ENCODE results near the gene CHI3L1. TPM values are rescaled to one million over a fixed set of nuclear protein-coding genes. Genes with fewer than 3 reads are reported as not detected.

The CHI3L1 gene
- total and polyA plus RNA-seq, 9 donors, result 0.13 to 2.1 (median 1.0) TPM

GRCh38 chr1:203152158-203153034 lies 34.1 kb downstream of the CHI3L1 start:
- no peak for DNase-seq
- WGBS (ENCODE audit: insufficient coverage), result 75% methylated on average over 5 of the region's 10 CpGs
- Histone ChIP-seq H3K36me3 (ENCODE audit: control insufficient read depth, insufficient read depth, low read length) (no peaks in the 10 kb centered on the region), H3K4me1 (ENCODE audit: control insufficient read depth, insufficient read depth, low read length) (no peaks in the 10 kb centered on the region), H3K27ac (ENCODE audit: low read length) (no peak overlapping the region), H3K27me3 (ENCODE audit: control insufficient read depth, insufficient read depth, low read length) (peaks cover 14% of the 10 kb centered on the region), H3K4me3 (ENCODE audit: low read length) (no peak overlapping the region), H3K9me3 (replicated peaks; ENCODE audit: control insufficient read depth, low read depth, low read length) (no peaks in the 10 kb centered on the region)

- Histone ChIP-seq H3K27me3 (ENCODE audit: control insufficient read depth, insufficient read depth, low read length) (peaks cover 14% of the 10 kb centered on the region), H3K36me3 (ENCODE audit: control insufficient read depth, insufficient read depth, low read length) (no peaks in the 10 kb centered on the region), H3K4me3 (ENCODE audit: low read length) (no peak overlapping the region), H3K4me1 (ENCODE audit: control insufficient read depth, insufficient read depth, low read length) (no peaks in the 10 kb centered on the region), H3K9me3 (replicated peaks; ENCODE audit: control insufficient read depth, low read depth, low read length) (no peaks in the 10 kb centered on the region), H3K27ac (ENCODE audit: low read length) (no peak overlapping the region)
- WGBS (ENCODE audit: insufficient coverage), result 51% methylated on average over 4 of the region's 9 CpGs
- DNase-seq, result no peak
These were observed 34.9 kb downstream of the CHI3L1 start for GRCh38 chr1:203151362-203152157.

GRCh38 chr1:203150511-203151297 lies 35.8 kb downstream of the CHI3L1 start:
- WGBS (ENCODE audit: insufficient coverage), result 65% methylated on average over 3 of the region's 9 CpGs
- H3K36me3 ChIP-seq (ENCODE audit: control insufficient read depth, insufficient read depth, low read length), result no peaks in the 10 kb centered on the region

GRCh38 chr1:203149188-203149840 lies 37.2 kb downstream of the CHI3L1 start:
- Histone ChIP-seq H3K4me1 (ENCODE audit: control insufficient read depth, insufficient read depth, low read length) (no peaks in the 10 kb centered on the region), H3K27me3 (ENCODE audit: control insufficient read depth, insufficient read depth, low read length) (peaks cover 10% of the 10 kb centered on the region), H3K9me3 (replicated peaks; ENCODE audit: control insufficient read depth, low read depth, low read length) (no peaks in the 10 kb centered on the region), H3K4me3 (ENCODE audit: low read length) (no peak overlapping the region), H3K27ac (ENCODE audit: low read length) (no peak overlapping the region), H3K36me3 (ENCODE audit: control insufficient read depth, insufficient read depth, low read length) (no peaks in the 10 kb centered on the region)
- DNase-seq, result no peak
- WGBS (ENCODE audit: insufficient coverage), result 48% methylated on average over 3 of the region's 7 CpGs

More at GRCh38 chr1:203150511-203151297, 35.8 kb downstream of the CHI3L1 start:
- no peak for DNase-seq
- Histone ChIP-seq H3K4me1 (ENCODE audit: control insufficient read depth, insufficient read depth, low read length) (no peaks in the 10 kb centered on the region), H3K27ac (ENCODE audit: low read length) (no peak overlapping the region), H3K9me3 (replicated peaks; ENCODE audit: control insufficient read depth, low read depth, low read length) (no peaks in the 10 kb centered on the region), H3K27me3 (ENCODE audit: control insufficient read depth, insufficient read depth, low read length) (peaks cover 14% of the 10 kb centered on the region), H3K4me3 (ENCODE audit: low read length) (no peak overlapping the region)

- no peaks in the 10 kb centered on the region for H3K9me3 ChIP-seq (replicated peaks; ENCODE audit: control insufficient read depth, low read depth, low read length)
- peaks cover 8% of the 10 kb centered on the region for H3K27me3 ChIP-seq (ENCODE audit: control insufficient read depth, insufficient read depth, low read length)
- no peaks in the 10 kb centered on the region for H3K36me3 ChIP-seq (ENCODE audit: control insufficient read depth, insufficient read depth, low read length)
- DNase-seq, result no peak
- no peaks in the 10 kb centered on the region for H3K4me1 ChIP-seq (ENCODE audit: control insufficient read depth, insufficient read depth, low read length)
- 78% methylated on average over 8 of the region's 12 CpGs for WGBS (ENCODE audit: insufficient coverage)
- no peak overlapping the region for H3K4me3 ChIP-seq (ENCODE audit: low read length)
- no peak overlapping the region for H3K27ac ChIP-seq (ENCODE audit: low read length)
These were observed 37.9 kb downstream of the CHI3L1 start for GRCh38 chr1:203148579-203148978.

GRCh38 chr1:203148127-203148526 lies 38.4 kb downstream of the CHI3L1 start:
- Histone ChIP-seq H3K4me1 (ENCODE audit: control insufficient read depth, insufficient read depth, low read length) (no peaks in the 10 kb centered on the region), H3K9me3 (replicated peaks; ENCODE audit: control insufficient read depth, low read depth, low read length) (no peaks in the 10 kb centered on the region), H3K27me3 (ENCODE audit: control insufficient read depth, insufficient read depth, low read length) (peaks cover 8% of the 10 kb centered on the region), H3K27ac (ENCODE audit: low read length) (no peak overlapping the region), H3K4me3 (ENCODE audit: low read length) (no peak overlapping the region), H3K36me3 (ENCODE audit: control insufficient read depth, insufficient read depth, low read length) (no peaks in the 10 kb centered on the region)
- WGBS (ENCODE audit: insufficient coverage), result 89% methylated on average over 4 of the region's 5 CpGs
- DNase-seq, result no peak

- no peaks in the 10 kb centered on the region for H3K4me1 ChIP-seq (ENCODE audit: control insufficient read depth, insufficient read depth, low read length)
- no peak for DNase-seq
- WGBS (ENCODE audit: insufficient coverage), result 92% methylated on average over 3 of the region's 5 CpGs
These were observed 39.1 kb downstream of the CHI3L1 start for GRCh38 chr1:203147376-203147775.

GRCh38 chr1:203146537-203146936 lies 40.0 kb downstream of the CHI3L1 start:
- Histone ChIP-seq H3K36me3 (ENCODE audit: control insufficient read depth, insufficient read depth, low read length) (no peaks in the 10 kb centered on the region), H3K27me3 (ENCODE audit: control insufficient read depth, insufficient read depth, low read length) (peaks cover 7% of the 10 kb centered on the region), H3K27ac (ENCODE audit: low read length) (no peak overlapping the region), H3K9me3 (replicated peaks; ENCODE audit: control insufficient read depth, low read depth, low read length) (no peaks in the 10 kb centered on the region), H3K4me3 (ENCODE audit: low read length) (no peak overlapping the region), H3K4me1 (ENCODE audit: control insufficient read depth, insufficient read depth, low read length) (no peaks in the 10 kb centered on the region)
- DNase-seq, result no peak
- WGBS (ENCODE audit: insufficient coverage), result 65% methylated on average over 7 of the region's 7 CpGs

More at GRCh38 chr1:203147376-203147775, 39.1 kb downstream of the CHI3L1 start:
- Histone ChIP-seq H3K27ac (ENCODE audit: low read length) (no peak overlapping the region), H3K36me3 (ENCODE audit: control insufficient read depth, insufficient read depth, low read length) (no peaks in the 10 kb centered on the region), H3K4me3 (ENCODE audit: low read length) (no peak overlapping the region), H3K27me3 (ENCODE audit: control insufficient read depth, insufficient read depth, low read length) (peaks cover 8% of the 10 kb centered on the region), H3K9me3 (replicated peaks; ENCODE audit: control insufficient read depth, low read depth, low read length) (no peaks in the 10 kb centered on the region)

- DNase-seq, result no peak
- H3K4me3 ChIP-seq (ENCODE audit: low read length), result no peak overlapping the region
- peaks cover under 1% of the 10 kb centered on the region for H3K4me1 ChIP-seq (ENCODE audit: control insufficient read depth, insufficient read depth, low read length)
- no peaks in the 10 kb centered on the region for H3K36me3 ChIP-seq (ENCODE audit: control insufficient read depth, insufficient read depth, low read length)
- no peaks in the 10 kb centered on the region for H3K9me3 ChIP-seq (replicated peaks; ENCODE audit: control insufficient read depth, low read depth, low read length)
- H3K27ac ChIP-seq (ENCODE audit: low read length), result no peak overlapping the region
- 80% methylated on average over 1 of the region's 2 CpGs for WGBS (ENCODE audit: insufficient coverage)
- peaks cover 6% of the 10 kb centered on the region for H3K27me3 ChIP-seq (ENCODE audit: control insufficient read depth, insufficient read depth, low read length)
These were observed 40.5 kb downstream of the CHI3L1 start for GRCh38 chr1:203146042-203146369.

All from muscle of leg (tissue), 11 donors.